ENCODE data around the gene RIMS4.

DNA sequence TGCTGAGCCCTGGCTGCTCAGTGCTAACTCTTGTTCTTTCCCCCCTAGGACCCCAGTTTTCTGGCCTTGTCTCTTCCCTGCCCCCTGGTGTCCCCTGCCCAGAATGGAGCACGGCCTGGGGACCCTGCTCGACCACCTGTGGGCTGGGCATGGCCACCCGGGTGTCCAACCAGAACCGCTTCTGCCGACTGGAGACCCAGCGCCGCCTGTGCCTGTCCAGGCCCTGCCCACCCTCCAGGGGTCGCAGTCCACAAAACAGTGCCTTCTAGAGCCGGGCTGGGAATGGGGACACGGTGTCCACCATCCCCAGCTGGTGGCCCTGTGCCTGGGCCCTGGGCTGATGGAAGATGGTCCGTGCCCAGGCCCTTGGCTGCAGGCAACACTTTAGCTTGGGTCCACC lies 83.3 kb downstream of the RIMS4 start:
- TF ChIP-seq, protein P1, sequence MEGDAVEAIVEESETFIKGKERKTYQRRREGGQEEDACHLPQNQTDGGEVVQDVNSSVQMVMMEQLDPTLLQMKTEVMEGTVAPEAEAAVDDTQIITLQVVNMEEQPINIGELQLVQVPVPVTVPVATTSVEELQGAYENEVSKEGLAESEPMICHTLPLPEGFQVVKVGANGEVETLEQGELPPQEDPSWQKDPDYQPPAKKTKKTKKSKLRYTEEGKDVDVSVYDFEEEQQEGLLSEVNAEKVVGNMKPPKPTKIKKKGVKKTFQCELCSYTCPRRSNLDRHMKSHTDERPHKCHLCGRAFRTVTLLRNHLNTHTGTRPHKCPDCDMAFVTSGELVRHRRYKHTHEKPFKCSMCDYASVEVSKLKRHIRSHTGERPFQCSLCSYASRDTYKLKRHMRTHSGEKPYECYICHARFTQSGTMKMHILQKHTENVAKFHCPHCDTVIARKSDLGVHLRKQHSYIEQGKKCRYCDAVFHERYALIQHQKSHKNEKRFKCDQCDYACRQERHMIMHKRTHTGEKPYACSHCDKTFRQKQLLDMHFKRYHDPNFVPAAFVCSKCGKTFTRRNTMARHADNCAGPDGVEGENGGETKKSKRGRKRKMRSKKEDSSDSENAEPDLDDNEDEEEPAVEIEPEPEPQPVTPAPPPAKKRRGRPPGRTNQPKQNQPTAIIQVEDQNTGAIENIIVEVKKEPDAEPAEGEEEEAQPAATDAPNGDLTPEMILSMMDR (IDR thresholded peaks at IDR 0.05), result no peak
- TF ChIP-seq POLR2A (IDR thresholded peaks at IDR 0.05), result no peak

Measured in testis (tissue), 2 donors.